ENCODE measurements around the gene PI4K2A.
"Not testable (repeated sequence)": the region's sequence is repeated elsewhere in the genome, so short reads cannot be mapped to it uniquely, and the experiment has no call there.

PI4K2A gene

GRCh38 chr10:97675222-97675621, 34.8 kb downstream of the PI4K2A start:
- DNase-seq: no peak

- no peak for DNase-seq
These were observed 36.5 kb downstream of the PI4K2A start for GRCh38 chr10:97676770-97677581.

GRCh38 chr10:97679594-97679993, 39.1 kb downstream of the PI4K2A start:
- DNase-seq: no peak

- no peak for DNase-seq
These were observed 41.6 kb downstream of the PI4K2A start for GRCh38 chr10:97682042-97682441.

GRCh38 chr10:97683556-97684367, 43.3 kb downstream of the PI4K2A start:
- no peak for DNase-seq

GRCh38 chr10:97684368-97684713, 43.9 kb downstream of the PI4K2A start:
- DNase-seq: not testable (repeated sequence)

GRCh38 chr10:97684866-97685394, 44.5 kb downstream of the PI4K2A start:
- DNase-seq: no peak

- no peak for DNase-seq
These were observed 45.0 kb downstream of the PI4K2A start for GRCh38 chr10:97685395-97685958.

GRCh38 chr10:97686301-97686961, 46.0 kb downstream of the PI4K2A start:
- no peak for DNase-seq

GRCh38 chr10:97686962-97687784, 46.7 kb downstream of the PI4K2A start, which contains the start of gene AVPI1:
Gene AVPI1 (minus strand): TSS chr10:97687241. CDS start chr10:97679905, 7,336 bp downstream.
- DNase-seq: peak; percentile 78

GRCh38 chr10:97687785-97688781, 47.6 kb downstream of the PI4K2A start:
- DNase-seq: no peak

GRCh38 chr10:97689559-97690020, 49.1 kb downstream of the PI4K2A start:
- no peak for DNase-seq

GRCh38 chr10:97690133-97690532, 49.7 kb downstream of the PI4K2A start:
- no peak for DNase-seq

GRCh38 chr10:97698072-97698655, 57.7 kb downstream of the PI4K2A start:
- DNase-seq: not testable (repeated sequence)

GRCh38 chr10:97701438-97702069, 61.1 kb downstream of the PI4K2A start:
- no peak for DNase-seq

- no peak for DNase-seq
These were observed 63.1 kb downstream of the PI4K2A start for GRCh38 chr10:97703398-97704067.

- no peak for DNase-seq
These were observed 63.9 kb downstream of the PI4K2A start for GRCh38 chr10:97704341-97704740.

GRCh38 chr10:97705006-97705670, 64.7 kb downstream of the PI4K2A start:
- DNase-seq: no peak

Measured in NCI-H2081 treated with DMSO at 0.1 percent for 48 hours (cell line).